ENCODE measurements around the gene MXRA8.

Gene MXRA8

GRCh38 chr1:1348420-1349255, 9.7 kb downstream of the MXRA8 start:
- no peak for DNase-seq

DNA sequence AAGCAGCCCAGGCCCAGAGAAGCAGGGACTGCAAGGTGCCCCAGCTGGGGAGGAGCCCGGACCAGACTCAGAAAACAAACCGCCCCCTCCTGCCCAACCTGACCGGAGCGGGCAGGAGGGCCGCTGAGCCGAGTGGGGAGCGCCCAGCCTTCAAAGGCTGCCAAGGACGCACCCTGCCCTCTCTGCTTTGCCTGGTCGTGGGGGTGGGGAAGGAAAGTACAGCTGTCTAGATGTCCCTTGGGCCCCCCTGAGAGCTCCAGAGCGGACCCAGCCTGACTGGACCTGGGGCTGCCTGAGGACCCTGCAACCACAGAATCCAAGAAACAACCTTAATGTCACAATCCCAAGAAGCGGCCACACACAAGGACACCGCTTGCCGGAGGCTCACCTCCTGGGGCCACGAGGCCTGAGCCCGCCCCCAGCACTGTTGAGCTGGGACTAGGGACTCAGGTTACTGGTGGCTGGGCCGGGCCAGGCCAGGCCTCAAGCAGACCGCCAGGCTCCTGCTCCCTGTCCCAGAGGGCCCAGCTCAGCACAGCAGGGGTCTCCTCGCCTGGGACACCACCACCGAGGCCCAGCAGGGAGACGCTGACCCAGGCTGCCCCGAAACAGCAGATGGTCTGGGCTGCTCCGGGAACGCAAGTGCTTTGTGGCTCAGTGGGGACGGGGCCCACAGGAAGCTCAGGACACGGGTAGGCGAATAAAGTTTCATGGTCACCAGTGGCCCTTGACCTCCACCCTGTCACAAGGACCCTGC, 10.5 kb downstream of the MXRA8 start:
- DNase-seq: no peak

- no peak for DNase-seq
Measured at GRCh38 chr1:1347026-1347595, 11.2 kb downstream of the MXRA8 start.

- DNase-seq: no peak
Measured at GRCh38 chr1:1346501-1346890, 11.9 kb downstream of the MXRA8 start.

- DNase-seq: no peak
Measured at GRCh38 chr1:1345860-1346500, 12.4 kb downstream of the MXRA8 start.

GRCh38 chr1:1345384-1345783, 13.0 kb downstream of the MXRA8 start:
- no peak for DNase-seq

DNA sequence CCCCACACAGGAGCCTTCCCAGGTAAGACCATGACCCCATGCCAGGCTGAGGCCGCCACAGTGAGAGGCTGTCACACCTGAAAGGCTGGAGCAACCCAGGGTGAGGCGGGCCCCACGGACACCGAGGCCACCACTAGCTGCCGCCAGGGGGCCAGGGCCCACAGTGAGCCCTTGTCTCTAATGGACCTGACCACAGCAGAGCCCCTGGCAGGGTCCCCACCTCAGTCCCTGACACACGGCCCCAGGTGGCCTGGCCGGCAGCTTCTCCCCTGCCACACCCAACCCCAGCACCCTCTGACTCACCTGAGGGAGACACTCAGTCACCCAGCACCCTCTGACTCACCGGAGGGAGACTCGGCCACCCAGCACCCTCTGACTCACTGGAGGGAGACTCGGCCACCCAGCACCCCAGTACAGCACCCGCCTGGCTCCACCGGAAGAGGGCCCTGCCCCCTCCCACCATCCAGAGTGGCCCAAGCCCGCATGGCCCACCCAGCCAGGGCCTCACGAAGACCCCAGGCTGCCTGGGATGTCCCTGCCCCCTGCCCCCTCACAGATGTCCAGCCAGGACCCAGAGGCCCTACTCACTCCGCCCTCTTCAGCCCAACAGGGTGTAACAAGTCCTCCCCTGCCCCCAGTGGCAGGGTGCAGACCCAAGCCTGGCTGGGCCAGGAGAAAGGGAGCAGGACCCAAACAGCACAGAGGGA, 13.5 kb downstream of the MXRA8 start:
- peak; percentile 61 for DNase-seq

DNA sequence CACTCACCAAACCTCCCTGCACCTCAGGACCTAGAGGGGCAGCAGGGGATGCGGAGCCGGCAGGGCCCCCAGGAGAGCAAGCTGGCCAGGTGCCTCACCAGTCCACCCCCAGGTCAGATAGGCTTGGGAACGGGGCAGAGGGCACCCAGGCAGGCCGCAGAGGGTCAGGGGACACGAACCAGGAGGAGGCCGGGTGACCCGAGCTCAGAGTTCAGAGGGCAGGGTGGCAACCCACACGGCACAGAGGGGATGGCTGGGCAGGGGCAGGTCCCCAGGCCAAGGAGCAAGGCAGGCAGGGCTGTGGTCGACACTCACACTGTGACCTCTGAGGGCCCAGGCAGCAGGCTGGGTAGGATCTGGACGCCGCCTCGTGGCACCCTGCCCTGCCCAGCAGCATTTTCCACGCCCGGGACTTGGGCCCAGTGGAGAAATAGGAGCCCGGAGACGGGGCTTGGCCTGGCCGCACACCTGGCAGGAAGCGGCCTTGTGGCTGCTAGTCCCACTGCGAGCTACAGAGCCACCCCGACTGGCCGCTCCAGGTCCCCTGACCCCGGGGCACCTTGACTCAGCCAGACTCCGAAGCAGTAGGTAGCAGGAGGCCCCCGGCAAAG, 14.4 kb downstream of the MXRA8 start:
- DNase-seq: no peak

GRCh38 chr1:1342584-1343115, 15.7 kb downstream of the MXRA8 start:
- no peak for DNase-seq

DNA sequence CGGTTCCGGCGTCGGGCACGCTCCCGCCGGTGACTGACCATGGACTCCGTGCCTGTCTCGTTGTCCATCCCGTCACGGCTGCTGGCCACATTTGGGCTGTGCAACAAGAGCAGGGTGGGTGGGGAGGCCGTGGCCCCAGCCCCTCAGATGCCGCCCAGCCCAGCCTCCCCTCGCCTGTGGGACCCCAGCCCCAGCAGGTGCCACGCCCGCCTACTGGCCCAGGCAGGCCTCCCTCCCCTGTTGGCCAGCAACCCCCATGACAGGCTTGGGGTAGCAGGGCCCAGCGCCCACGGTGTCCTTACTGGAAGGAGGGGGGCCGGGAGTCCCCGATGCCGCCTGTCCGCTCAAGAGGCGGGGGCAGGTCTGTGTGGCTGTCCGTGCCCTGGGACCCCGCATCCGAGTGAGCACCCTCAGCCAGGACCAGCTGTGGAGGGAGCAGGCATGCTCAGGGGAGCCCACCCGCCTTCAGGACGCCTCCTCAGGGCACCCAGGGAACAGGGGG, 16.2 kb downstream of the MXRA8 start:
- DNase-seq: no peak

DNA sequence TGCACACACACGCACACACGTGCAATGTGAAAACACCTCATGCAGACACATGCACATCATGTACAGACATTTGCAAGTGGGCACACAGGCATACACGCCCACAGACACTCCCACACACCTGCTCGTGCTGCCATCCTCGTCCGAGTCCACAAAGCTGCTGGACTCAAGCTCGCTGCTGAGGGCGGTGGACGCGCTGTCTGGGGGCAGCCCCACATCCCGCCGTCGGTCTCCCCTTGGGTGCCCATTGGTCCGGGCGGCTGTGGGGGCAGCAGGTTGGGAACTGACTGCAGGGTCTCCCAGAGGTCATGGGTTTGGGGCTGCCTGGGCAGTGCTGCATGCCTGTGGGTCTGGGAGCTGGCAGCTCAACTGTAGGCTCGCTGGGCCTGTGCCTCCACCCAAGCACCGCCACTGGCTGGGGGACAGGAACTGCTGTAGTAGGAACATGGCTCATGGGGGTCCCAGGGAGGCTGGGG, 16.8 kb downstream of the MXRA8 start:
- DNase-seq: no peak

GRCh38 chr1:1340791-1341548, 17.4 kb downstream of the MXRA8 start:
- DNase-seq: no peak

DNA sequence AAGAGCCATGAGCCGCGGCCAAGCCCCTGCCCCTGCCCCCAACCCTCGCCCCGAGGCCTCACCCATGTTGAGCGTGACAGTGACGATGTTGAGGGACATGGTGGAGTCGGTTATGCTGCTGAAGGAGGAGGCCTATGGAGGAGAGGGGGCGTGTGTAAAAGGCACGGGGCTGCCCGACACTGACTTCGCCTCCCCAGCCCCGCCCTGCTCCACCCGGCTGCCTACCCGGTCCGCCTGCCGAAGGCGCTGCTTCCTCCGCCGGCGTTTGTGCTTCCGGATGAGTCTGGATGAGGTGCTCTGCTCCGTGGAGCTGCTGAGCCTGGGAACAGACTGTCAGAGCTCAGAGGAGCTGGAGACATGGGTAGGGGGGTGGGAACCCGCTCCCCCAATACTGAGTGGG, 18.2 kb downstream of the MXRA8 start:
- DNase-seq: no peak

DNA sequence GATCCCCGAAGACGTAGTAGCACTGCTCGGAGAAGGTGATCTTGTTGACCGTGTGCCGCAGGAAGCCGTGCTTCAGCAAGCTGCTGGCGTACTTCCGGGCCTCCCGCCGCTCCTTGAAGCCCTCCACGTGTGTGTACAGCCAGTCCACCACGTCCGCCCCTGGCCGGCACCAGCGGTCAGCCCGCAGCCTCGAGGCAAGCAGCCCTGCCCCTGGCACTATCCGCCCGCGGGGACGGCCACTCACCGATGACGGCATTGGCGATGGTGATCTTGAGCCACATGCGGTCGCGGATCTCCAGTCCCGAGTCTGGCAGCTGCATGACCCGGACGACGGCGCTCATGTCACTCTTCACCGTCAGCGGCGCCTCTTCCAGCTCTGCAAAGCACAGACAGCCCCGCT, 20.1 kb downstream of the MXRA8 start:
- no peak for DNase-seq

DNA sequence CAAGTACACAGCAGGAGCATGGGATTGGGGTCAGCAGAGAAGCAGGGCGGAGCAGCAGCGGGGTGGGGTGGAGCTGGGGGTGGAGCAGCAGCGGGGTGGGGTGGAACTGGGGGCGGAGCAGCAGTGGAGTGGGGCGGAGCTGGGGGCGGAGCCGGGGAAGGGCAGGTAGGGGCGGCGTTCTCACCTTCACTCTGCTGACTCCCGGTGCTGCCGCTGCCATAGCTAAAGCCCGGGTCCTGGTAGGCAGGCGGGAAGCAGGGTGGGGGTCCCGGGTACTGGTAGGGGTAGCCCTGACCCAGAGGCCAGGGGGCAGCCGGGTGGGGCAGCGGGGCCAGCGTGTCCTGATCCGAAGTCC, 20.6 kb downstream of the MXRA8 start:
- DNase-seq: peak; percentile 19

- no peak for DNase-seq
Measured at GRCh38 chr1:1336931-1337792, 21.2 kb downstream of the MXRA8 start.

DNA sequence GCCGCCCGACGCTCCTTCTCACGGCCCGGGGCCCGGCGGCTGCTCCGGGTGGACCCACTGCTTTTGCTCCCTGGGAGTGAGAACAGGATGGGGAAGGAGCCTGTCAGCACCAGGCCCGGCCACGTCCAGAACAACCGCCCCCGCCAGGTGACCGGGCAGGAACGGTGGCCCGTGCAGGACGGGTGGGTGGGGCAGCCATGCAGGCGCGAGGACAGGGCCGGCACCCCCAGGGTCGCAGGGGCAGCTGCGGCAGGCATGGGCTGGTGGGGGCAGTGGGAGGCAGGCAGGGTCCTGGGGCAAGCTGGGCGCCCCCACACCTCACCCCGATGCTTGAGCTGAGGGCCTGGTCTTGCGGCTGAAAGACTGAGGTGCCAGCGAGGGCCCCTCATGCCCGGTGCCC, 21.9 kb downstream of the MXRA8 start:
- no peak for DNase-seq

DNA sequence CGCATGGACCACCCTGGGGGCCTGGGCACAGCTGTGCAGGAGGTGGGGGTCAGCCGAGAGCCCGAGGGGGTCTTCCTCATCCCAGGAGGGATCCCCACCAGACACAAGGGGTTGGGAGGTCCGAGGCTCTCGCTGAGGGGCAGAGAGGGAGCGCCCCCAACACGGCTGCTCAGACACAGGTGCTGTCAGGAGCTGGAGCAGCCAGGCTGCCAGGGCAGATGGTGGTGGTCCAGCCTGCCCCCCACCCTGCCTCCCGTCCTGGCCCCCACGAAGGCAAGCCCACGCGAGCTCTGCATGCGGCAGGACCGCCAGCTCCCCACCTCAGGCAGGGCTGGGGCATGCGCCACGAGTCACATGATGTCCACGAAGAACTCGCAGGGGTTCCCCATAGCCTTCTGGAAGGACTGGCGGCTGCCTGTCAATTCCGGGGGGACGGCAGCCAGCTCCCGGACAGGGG, 22.5 kb downstream of the MXRA8 start:
- no peak for DNase-seq

GRCh38 chr1:1335283-1335682, 23.1 kb downstream of the MXRA8 start:
- DNase-seq: no peak

DNA sequence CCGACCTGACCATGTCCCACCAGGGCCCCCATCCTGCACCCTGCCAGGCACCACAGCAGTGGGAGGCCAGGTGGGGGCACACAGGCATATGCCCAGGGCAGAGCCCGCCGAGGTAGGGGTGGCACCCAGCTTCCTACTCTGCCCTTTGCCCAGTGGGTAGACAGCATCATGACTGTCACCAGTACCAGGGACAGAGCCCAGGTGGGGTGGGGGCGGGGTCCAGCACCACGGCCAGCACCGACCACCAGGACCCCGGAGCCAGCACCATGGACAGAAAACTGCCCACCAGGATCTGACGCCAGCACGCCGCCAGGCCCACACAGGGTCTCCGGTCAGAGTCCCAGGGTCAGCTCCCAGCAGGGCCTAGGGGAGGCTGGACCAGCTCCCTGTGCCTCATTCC, 23.5 kb downstream of the MXRA8 start:
- no peak for DNase-seq
